GM12873 (cell line): ENCODE data around the gene FSIP1.

ENCODE experiments used
- TF ChIP-seq, protein P1 (sequence below): IDR thresholded peaks from 2 replicates; pipeline ENCODE4 v1.5.1; 2012; ENCODE audit warnings: low read depth, mild to moderate bottlenecking, moderate library complexity, low read length, control low read depth; ENCODE audit not compliant: insufficient read depth; ENCODE audit errors: missing control alignments

Gene FSIP1

DNA sequence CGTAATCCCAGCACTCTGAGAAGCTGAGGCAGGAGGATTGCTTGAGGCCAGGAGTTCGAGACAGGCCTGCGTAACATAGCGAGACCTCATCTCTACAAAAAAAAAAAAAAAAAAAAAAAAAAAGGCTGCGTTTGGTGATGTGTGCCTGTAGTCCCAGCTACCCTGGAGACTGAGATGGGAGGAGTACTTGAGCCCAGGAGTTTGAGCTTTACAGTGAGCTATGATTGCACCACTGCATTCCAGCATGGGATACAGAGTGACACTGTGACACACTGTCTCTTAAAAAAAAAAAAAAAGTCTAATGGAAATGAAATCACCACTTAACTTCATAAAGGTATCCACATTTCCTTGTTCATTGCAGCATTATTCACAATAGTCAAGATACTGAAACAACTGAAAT is 136.2 kb downstream of the FSIP1 start:
- TF ChIP-seq, protein P1, sequence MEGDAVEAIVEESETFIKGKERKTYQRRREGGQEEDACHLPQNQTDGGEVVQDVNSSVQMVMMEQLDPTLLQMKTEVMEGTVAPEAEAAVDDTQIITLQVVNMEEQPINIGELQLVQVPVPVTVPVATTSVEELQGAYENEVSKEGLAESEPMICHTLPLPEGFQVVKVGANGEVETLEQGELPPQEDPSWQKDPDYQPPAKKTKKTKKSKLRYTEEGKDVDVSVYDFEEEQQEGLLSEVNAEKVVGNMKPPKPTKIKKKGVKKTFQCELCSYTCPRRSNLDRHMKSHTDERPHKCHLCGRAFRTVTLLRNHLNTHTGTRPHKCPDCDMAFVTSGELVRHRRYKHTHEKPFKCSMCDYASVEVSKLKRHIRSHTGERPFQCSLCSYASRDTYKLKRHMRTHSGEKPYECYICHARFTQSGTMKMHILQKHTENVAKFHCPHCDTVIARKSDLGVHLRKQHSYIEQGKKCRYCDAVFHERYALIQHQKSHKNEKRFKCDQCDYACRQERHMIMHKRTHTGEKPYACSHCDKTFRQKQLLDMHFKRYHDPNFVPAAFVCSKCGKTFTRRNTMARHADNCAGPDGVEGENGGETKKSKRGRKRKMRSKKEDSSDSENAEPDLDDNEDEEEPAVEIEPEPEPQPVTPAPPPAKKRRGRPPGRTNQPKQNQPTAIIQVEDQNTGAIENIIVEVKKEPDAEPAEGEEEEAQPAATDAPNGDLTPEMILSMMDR: no peak

DNA sequence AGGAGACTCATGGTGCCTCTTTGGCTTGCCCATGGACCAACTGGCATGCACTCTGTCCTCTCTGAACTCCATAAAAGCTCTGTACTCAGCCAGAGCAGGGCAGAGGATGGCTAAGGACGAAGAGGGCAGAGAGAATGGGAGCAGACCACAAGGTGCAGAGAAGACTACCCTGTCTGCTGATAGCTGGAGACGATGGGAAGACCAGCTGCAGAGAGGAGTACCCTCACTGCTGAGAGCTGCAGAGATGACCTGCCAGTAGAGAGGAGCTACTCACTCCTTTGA is 136.7 kb downstream of the FSIP1 start:
- TF ChIP-seq, protein P1: no peak

DNA sequence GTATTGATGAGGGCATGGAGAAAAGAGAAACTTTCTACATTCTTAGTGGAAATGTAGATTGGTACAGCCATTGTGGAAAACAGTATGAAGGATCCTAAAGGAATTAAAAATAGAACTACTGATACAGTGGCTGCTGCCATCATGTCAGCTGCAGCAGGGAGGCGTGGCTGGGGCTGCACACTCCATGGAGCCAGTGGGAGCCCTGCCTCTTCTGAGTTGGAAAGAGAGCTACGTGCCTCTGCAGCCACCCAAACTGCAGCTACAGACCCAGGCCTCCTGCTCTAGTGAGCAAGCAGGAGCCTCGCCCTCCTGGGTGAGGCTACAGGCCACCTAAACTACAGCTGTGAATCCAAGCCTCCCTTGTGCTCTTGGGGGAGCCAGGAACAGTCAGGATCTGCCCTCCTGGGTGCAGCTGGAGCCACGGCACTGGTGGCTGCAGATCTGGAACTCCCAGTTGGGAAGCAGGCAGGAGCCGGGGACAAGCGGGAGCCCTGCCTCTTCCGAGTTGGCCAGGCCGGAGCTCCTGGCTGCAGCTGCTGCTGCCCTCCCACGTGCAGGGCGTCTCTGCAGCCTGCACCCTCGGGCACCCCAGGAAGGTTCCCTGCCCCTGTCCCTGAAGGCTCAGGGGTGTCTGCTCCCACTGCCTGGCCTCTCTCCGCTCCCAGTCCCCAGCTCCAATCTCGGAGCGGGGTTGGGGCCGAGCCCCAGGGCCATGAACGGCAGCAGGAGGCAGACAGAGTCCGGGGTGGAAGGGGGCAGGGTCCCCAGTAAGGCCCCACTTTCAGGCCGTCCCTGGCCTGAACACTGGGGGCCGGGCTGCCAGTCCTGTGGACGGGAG is 137.3 kb downstream of the FSIP1 start:
- TF ChIP-seq, protein P1: no peak

GRCh38 chr15:39644136-39644535 is 138.5 kb downstream of the FSIP1 start:
- TF ChIP-seq, protein P1: no peak

GRCh38 chr15:39643727-39644126 is 138.9 kb downstream of the FSIP1 start:
- TF ChIP-seq, protein P1: no peak

DNA sequence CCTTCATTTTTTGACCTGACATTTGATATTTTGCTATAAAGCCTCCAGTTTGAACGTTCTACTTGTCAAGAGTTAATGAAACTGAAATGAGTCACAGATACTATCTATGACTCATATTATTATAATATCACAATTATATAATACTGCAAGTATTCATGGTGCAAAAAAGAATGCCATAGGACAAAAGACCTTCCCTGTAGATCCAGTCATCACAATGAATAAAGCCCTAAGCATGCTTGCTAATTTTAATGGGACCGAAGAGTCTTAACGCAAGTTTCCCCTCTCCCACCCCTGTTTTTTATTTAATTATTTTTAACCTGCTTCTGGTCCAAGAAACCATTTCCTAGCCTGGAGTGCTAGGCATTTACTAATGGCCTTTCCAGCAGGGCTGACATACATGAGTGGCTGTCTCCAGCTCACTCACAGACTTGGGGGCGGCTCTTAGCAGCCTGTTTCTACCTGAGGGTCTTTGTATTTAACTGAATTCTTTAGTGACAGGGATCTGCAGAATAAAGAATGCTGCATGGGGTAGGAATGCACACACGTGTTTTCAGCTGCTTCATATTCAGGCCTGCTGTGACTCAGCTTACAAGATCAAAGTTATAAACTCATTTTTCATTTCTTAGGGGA is 140.5 kb downstream of the FSIP1 start:
- TF ChIP-seq, protein P1: no peak

DNA sequence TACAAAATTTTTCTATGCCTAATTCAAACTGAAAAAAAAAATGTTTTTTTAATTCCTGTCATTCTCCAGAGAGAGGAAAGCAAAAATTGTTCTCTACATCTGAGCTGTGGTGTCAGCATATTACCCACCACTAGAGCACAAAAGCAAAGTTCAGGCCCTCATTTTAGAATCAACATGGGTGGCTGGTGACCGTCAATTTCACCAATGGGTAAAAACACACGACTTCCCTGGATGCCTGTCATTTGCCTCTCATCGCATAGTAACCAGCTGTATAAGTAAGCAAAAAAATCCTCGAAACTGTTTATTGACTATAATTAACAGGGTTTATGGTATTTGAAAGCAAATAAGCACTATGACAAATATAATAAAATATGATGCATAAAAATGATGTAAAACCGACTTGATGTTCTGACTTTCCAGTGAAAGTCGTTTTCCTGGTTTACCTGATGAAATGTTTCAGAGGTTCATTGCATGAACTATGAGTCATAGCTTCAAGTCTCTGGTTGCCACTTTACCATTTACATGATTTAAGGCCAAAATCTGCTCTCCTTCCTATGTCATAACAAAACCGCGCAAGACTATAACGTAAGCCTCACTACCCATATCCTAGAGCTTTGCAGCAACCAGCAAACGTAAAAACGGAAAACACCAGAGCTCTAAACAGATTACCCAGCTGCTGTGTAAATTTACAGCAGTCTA is 141.3 kb downstream of the FSIP1 start:
- TF ChIP-seq, protein P1: no peak
